Measurements from ENCODE around the gene GSN. TPM values are rescaled to one million over a fixed set of nuclear protein-coding genes. Genes with fewer than 3 reads are reported as not detected.

Gene GSN
- total and polyA plus RNA-seq, 2 donors (not counting 1 experiment from before 2014, with no cell fraction given) = 38.4 to 45.4 TPM

- ATAC-seq (ENCODE audit: low read depth) = no peak
- 98% methylated on average over 7 of the region's 7 CpGs for WGBS (ENCODE audit: insufficient coverage)
- no peaks in the 10 kb centered on the region for H3K4me1 Mint-ChIP-seq
- POLR2A ChIA-PET = no interaction called here
- no peak overlapping the region for H3K27ac Mint-ChIP-seq
- H3K4me2 ChIP-seq (replicated peaks; ENCODE audit: low read depth, low read length, poor library complexity, severe bottlenecking) = no peak overlapping the region
- CTCF ChIA-PET = interaction anchor here (4.3 kb wide), 1 partner anchor 74 kb away, joined by 23 read pairs; no protein-coding TSS in a partner anchor
- H3K27me3 Mint-ChIP-seq = no peaks in the 10 kb centered on the region
- H3K9ac ChIP-seq (ENCODE audit: low read length) = no peak overlapping the region
- no peak for DNase-seq
- H3K27ac ChIP-seq (ENCODE audit: low read length in 2 of 2) = no peak overlapping the region
- H3K9me3 Mint-ChIP-seq (ENCODE audit: insufficient read depth) = no peaks in the 10 kb centered on the region
- H3K4me1 ChIP-seq (ENCODE audit: control insufficient read depth in 2 of 2, insufficient read depth in 2 of 2, low read length in 2 of 2) = no peaks in the 10 kb centered on the region
- H3K27me3 ChIP-seq (replicated peaks in 1 of 4; ENCODE audit: control extremely low read depth in 1 of 4, control insufficient read depth in 3 of 4, insufficient read depth in 4 of 4, low read length in 3 of 4) = no peaks in the 10 kb centered on the region
- intact Hi-C loops (cut with micrococcal nuclease) = no loop called here
- H3K4me3 ChIP-seq (ENCODE audit: control extremely low read depth in 1 of 5, extremely low read depth in 1 of 5, insufficient read depth in 1 of 5, low read depth in 2 of 5, low read length in 4 of 5) = no peak overlapping the region
- no peaks in the 10 kb centered on the region for H3K9me3 ChIP-seq (ENCODE audit: control extremely low read depth in 1 of 3, control insufficient read depth in 2 of 3, insufficient read depth in 1 of 3, low read length in 2 of 3)
- peaks cover 8 to 58% of the 10 kb centered on the region in 2 experiments for H3K36me3 ChIP-seq (replicated peaks in 1 of 2; ENCODE audit: control extremely low read depth in 1 of 2, control insufficient read depth in 1 of 2, extremely low read depth in 1 of 2, insufficient read depth in 2 of 2, low read length in 1 of 2)
- no peak overlapping the region for H2AFZ ChIP-seq (ENCODE audit: insufficient read depth, low read depth, low read length, poor library complexity, severe bottlenecking)
- no peaks in the 10 kb centered on the region for H4K20me1 ChIP-seq (ENCODE audit: control insufficient read depth, insufficient read depth, low read length, poor library complexity, severe bottlenecking)
- H3K4me3 Mint-ChIP-seq = no peak overlapping the region
- no peak for TF ChIP-seq EZH2 (IDR thresholded peaks at IDR 0.05; ENCODE audit: borderline replicate concordance, insufficient read depth, low read depth, low read length, poor library complexity, severe bottlenecking)
- TF ChIP-seq, protein P1, sequence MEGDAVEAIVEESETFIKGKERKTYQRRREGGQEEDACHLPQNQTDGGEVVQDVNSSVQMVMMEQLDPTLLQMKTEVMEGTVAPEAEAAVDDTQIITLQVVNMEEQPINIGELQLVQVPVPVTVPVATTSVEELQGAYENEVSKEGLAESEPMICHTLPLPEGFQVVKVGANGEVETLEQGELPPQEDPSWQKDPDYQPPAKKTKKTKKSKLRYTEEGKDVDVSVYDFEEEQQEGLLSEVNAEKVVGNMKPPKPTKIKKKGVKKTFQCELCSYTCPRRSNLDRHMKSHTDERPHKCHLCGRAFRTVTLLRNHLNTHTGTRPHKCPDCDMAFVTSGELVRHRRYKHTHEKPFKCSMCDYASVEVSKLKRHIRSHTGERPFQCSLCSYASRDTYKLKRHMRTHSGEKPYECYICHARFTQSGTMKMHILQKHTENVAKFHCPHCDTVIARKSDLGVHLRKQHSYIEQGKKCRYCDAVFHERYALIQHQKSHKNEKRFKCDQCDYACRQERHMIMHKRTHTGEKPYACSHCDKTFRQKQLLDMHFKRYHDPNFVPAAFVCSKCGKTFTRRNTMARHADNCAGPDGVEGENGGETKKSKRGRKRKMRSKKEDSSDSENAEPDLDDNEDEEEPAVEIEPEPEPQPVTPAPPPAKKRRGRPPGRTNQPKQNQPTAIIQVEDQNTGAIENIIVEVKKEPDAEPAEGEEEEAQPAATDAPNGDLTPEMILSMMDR (IDR thresholded peaks at IDR 0.05) = no peak
- no peaks in the 10 kb centered on the region for H3K79me2 ChIP-seq (ENCODE audit: control insufficient read depth, insufficient read depth, low read length)
Measured at GRCh38 chr9:121325387-121325786, 57.4 kb downstream of the GSN start.

- Mint-ChIP-seq H3K27ac (no peak overlapping the region), H3K27me3 (no peaks in the 10 kb centered on the region), H3K4me1 (no peaks in the 10 kb centered on the region), H3K4me3 (no peak overlapping the region), H3K9me3 (ENCODE audit: insufficient read depth) (no peaks in the 10 kb centered on the region)
- H3K9me3 ChIP-seq (ENCODE audit: control extremely low read depth in 1 of 3, control insufficient read depth in 2 of 3, insufficient read depth in 1 of 3, low read length in 2 of 3) = no peaks in the 10 kb centered on the region
- ChIA-PET CTCF (interaction anchor here (4.3 kb wide), 1 partner anchor 73 kb away, joined by 23 read pairs; no protein-coding TSS in a partner anchor), POLR2A (no interaction called here)
- no peaks in the 10 kb centered on the region for H3K4me1 ChIP-seq (ENCODE audit: control insufficient read depth in 2 of 2, insufficient read depth in 2 of 2, low read length in 2 of 2)
- intact Hi-C loops (cut with micrococcal nuclease) = no loop called here
- H3K27me3 ChIP-seq (replicated peaks in 1 of 4; ENCODE audit: control extremely low read depth in 1 of 4, control insufficient read depth in 3 of 4, insufficient read depth in 4 of 4, low read length in 3 of 4) = no peaks in the 10 kb centered on the region
- H4K20me1 ChIP-seq (ENCODE audit: control insufficient read depth, insufficient read depth, low read length, poor library complexity, severe bottlenecking) = no peaks in the 10 kb centered on the region
- peaks cover 10 to 58% of the 10 kb centered on the region in 2 experiments for H3K36me3 ChIP-seq (replicated peaks in 1 of 2; ENCODE audit: control extremely low read depth in 1 of 2, control insufficient read depth in 1 of 2, extremely low read depth in 1 of 2, insufficient read depth in 2 of 2, low read length in 1 of 2)
- H3K4me3 ChIP-seq (ENCODE audit: control extremely low read depth in 1 of 5, extremely low read depth in 1 of 5, insufficient read depth in 1 of 5, low read depth in 2 of 5, low read length in 4 of 5) = no peak overlapping the region
- no peak for TF ChIP-seq EZH2 (IDR thresholded peaks at IDR 0.05; ENCODE audit: borderline replicate concordance, insufficient read depth, low read depth, low read length, poor library complexity, severe bottlenecking)
- TF ChIP-seq, protein P1 (IDR thresholded peaks at IDR 0.05) = no peak
- no peak overlapping the region for H3K4me2 ChIP-seq (replicated peaks; ENCODE audit: low read depth, low read length, poor library complexity, severe bottlenecking)
- no peak overlapping the region for H3K9ac ChIP-seq (ENCODE audit: low read length)
- H3K27ac ChIP-seq (ENCODE audit: low read length in 2 of 2) = no peak overlapping the region
- no peak for ATAC-seq (ENCODE audit: low read depth)
- DNase-seq = no peak
- no peaks in the 10 kb centered on the region for H3K79me2 ChIP-seq (ENCODE audit: control insufficient read depth, insufficient read depth, low read length)
- no peak overlapping the region for H2AFZ ChIP-seq (ENCODE audit: insufficient read depth, low read depth, low read length, poor library complexity, severe bottlenecking)
- 98% methylated on average over 19 of the region's 19 CpGs for WGBS (ENCODE audit: insufficient coverage)
Measured at GRCh38 chr9:121326130-121326838, 58.3 kb downstream of the GSN start.
